Ovary (tissue), 10 donors: ENCODE data around the gene BCAP29. TPM values are rescaled to one million over a fixed set of nuclear protein-coding genes. Genes with fewer than 3 reads are reported as not detected.
"Not testable (repeated sequence)": the region's sequence is repeated elsewhere in the genome, so short reads cannot be mapped to it uniquely, and the experiment has no call there.

Experiments used
- DNase-seq, 5 donors: peaks; one replicate each; pipeline ENCODE4 v3.0.0-alpha.2; 2019 to 2020
- H3K27ac ChIP-seq, 2 donors: fragments of 200-600 bp; one replicate each; pipeline versions ENCODE4 v1.5.1 to v1.8.0; 2019 to 2022
- H3K27me3 ChIP-seq: fragments of 200-600 bp; one replicate; pipeline ENCODE4 v1.8.0; 2022
- H3K36me3 ChIP-seq: fragments of 200-600 bp; sonication (generic); one replicate; pipeline ENCODE4 v1.5.1; 2019
- H3K4me1 ChIP-seq: one replicate; pipeline ENCODE4 v1.8.1; 2013; ENCODE audit warnings: mild to moderate bottlenecking, moderate library complexity; ENCODE audit not compliant: insufficient read depth
- H3K4me3 ChIP-seq: fragments of 200-600 bp; sonication (generic); one replicate; pipeline ENCODE4 v1.5.1; 2017
- H3K9me3 ChIP-seq, 2 donors: fragments of 200-600 bp in 1 of 2; sonication (generic) in 1 of 2; one replicate each; pipeline versions ENCODE4 v1.5.1 to v1.8.1; 2013 to 2019; ENCODE audit warnings: mild to moderate bottlenecking in 1 of 2, moderate library complexity in 1 of 2
- EP300 ChIP-seq: sonication (generic); formaldehyde crosslinking; IDR thresholded peaks from one replicate; pipeline ENCODE4 v1.6.1; 2017; ENCODE audit warnings: antibody characterized with exemption
- POLR2A ChIP-seq: fragments of 450-650 bp; IDR thresholded peaks from one replicate; pipeline ENCODE4 v1.6.1; 2017; ENCODE audit warnings: antibody characterized with exemption, mild to moderate bottlenecking, moderate library complexity
- WGBS, 3 donors: extraction: QIAGEN DNeasy Blood & Tissue Kit in 1 of 3; methylation state at CpG; one replicate each; pipeline versions ENCODE4 v1.1.5 to v1.1.7; 2013 to 2017; 5-methylcytosine and 5-hydroxymethylcytosine counted together
- intact Hi-C, 4 donors: fragments of 100-400 bp; cut with DNase I; formaldehyde crosslinking; loops; one replicate each; pipeline versions ENCODE4 v1.11.0 to v1.15.1; 2022 to 2023
- long read RNA-seq, 3 donors: library from polyadenylated mRNA in 2 of 3; unstranded in 2 of 3; transcript quantifications; one replicate each; pipeline ENCODE4 v2.0.0 and lab custom pipeline, GENCODE V29; 2021 to 2026
- polyA plus RNA-seq, 2 donors: library from polyadenylated mRNA; stranded (reverse); fragments of 200-250 nt in 1 of 2; fragments of 350-450 nt in 1 of 2; fragmentation: Illumina TruSeq in 1 of 2; extraction: RNeasy Lipid Tissue Mini Kit (QIAGEN cat#74804) in 1 of 2; gene quantifications; one replicate each; pipeline ENCODE4 v1.2.3, GENCODE V29; 2013 to 2014
- total RNA-seq, 7 donors: library from RNA; depleted of rRNA in 2 of 7; stranded (reverse); fragments of >200 nt in 2 of 7; fragmentation: NEBNext Ultra II Directional in 3 of 7; extraction: Animal tissue kit (Norgen Biotek cat#: 25700) in 3 of 7; gene quantifications; one replicate each; pipeline versions ENCODE4 v1.1.0 to v1.2.4, GENCODE V29; 2016 to 2023
- TF ChIP-seq, protein P1 (sequence below), 3 donors: fragments of 450-650 bp in 2 of 3; fragments of 200-600 bp in 1 of 3; IDR thresholded peaks; one replicate each; pipeline versions ENCODE4 v1.5.1 to v1.8.0; 2016 to 2022; ENCODE audit warnings: antibody characterized with exemption in 3 of 3, mild to moderate bottlenecking in 1 of 3
- donor health status: DM: no; HTN: no; CAD: no; lungs with moderate emphysema.
- donor health status: DM: no; HTN: no; CAD: no.
- donor health status: Bipolar disorder and iron deficiency.
- donor health status: DM: yes; HTN: yes; CAD: no.
- donor health status: DM: no; HTN: no; CAD: no.
- donor health status: DM: yes; HTN: yes; CAD: no.

The BCAP29 gene, protein sequence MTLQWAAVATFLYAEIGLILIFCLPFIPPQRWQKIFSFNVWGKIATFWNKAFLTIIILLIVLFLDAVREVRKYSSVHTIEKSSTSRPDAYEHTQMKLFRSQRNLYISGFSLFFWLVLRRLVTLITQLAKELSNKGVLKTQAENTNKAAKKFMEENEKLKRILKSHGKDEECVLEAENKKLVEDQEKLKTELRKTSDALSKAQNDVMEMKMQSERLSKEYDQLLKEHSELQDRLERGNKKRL
- total RNA-seq (10 to 100 TPM; 33.9 to 70.9 (median 53.6) TPM), polyA plus RNA-seq (10 to 100 TPM; 30.0 to 42.5 TPM)
- long read RNA-seq, donor 1, full-length matches to known transcripts = 64 of 96 reads
- long read RNA-seq, donor 1, partial matches to known transcripts = 12 of 96 reads
- long read RNA-seq, donor 1, other reads (novel, unspliced or antisense) = 20 of 96 reads
- long read RNA-seq, donor 2, full-length matches to known transcripts = 32 of 38 reads
- long read RNA-seq, donor 2, partial matches to known transcripts = 6 of 38 reads
- long read RNA-seq, donor 2, other reads (novel, unspliced or antisense) = 0 of 38 reads
- long read RNA-seq, donor 3, full-length matches to known transcripts = 42 of 57 reads
- long read RNA-seq, donor 3, partial matches to known transcripts = 4 of 57 reads
- long read RNA-seq, donor 3, other reads (novel, unspliced or antisense) = 11 of 57 reads

DNA sequence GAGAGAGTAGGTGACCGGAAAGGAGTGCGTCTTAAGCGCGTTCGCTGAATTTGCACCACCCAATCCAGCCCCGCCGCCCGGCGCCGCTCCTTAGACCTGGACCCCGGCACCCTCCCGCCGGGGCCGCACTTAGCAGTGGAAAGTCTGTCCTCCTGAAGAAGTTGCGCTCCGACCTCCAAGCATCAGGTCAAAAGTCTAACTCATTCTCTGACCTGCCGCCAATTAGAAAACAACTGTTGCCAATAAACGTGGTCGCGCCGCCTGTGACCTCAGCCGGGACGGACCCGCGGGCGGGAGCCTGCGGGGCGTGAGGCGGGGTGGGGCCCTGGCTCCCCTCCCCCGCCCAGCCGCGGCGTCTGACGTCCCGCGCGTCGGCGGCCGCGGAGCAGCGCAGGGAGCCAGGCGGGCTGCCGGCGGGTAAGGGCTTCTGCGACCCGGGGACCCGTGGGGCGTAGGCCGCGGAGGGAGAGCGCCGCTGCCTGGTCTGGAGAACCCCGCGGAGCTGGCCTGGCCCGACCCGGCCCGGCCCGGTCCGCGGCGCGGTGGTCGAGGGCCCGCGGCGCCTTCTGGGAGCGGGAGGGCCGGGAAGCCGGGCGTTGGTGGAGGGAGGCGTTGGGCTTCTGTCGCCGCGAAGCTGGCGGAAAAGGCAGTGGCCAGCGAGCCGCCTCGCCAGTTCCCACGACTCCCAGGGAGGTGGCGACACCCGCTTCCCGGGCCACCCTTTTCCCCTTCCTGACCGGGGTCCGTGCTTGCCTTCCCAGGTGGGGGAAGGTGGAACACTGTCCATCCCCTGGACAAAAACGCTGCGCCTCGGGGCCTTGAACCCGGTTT is at the start of gene BCAP29:
Gene BCAP29 (plus strand): TSS at position 362 of the 831 bp plus-strand sequence. CDS start 527 bp downstream, outside the sequence.
- no peaks in the 10 kb centered on the region for H3K9me3 ChIP-seq
- intact Hi-C loops = no loop called here
- H3K4me3 ChIP-seq = peak within 1 kb of the TSS; percentile 81
- no peaks in the 10 kb centered on the region for H3K27me3 ChIP-seq
- peak; percentile 59 to 79 (median 71) for DNase-seq
- no peaks in the 10 kb centered on the region for H3K4me1 ChIP-seq
- H3K27ac ChIP-seq = peak within 1 kb of the TSS; percentile 41 to 88
- no peaks in the 10 kb centered on the region for H3K36me3 ChIP-seq
- TF ChIP-seq, protein P1, sequence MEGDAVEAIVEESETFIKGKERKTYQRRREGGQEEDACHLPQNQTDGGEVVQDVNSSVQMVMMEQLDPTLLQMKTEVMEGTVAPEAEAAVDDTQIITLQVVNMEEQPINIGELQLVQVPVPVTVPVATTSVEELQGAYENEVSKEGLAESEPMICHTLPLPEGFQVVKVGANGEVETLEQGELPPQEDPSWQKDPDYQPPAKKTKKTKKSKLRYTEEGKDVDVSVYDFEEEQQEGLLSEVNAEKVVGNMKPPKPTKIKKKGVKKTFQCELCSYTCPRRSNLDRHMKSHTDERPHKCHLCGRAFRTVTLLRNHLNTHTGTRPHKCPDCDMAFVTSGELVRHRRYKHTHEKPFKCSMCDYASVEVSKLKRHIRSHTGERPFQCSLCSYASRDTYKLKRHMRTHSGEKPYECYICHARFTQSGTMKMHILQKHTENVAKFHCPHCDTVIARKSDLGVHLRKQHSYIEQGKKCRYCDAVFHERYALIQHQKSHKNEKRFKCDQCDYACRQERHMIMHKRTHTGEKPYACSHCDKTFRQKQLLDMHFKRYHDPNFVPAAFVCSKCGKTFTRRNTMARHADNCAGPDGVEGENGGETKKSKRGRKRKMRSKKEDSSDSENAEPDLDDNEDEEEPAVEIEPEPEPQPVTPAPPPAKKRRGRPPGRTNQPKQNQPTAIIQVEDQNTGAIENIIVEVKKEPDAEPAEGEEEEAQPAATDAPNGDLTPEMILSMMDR (IDR thresholded peaks at IDR 0.05) = peak in 2 of 3 donors; percentile 18 to 19
- TF ChIP-seq POLR2A = peak; percentile 64
- TF ChIP-seq EP300 = no peak
- 0 to 1% (median 0%) methylated on average over 62 to 89 of the region's 89 CpGs for WGBS, 3 donors

DNA sequence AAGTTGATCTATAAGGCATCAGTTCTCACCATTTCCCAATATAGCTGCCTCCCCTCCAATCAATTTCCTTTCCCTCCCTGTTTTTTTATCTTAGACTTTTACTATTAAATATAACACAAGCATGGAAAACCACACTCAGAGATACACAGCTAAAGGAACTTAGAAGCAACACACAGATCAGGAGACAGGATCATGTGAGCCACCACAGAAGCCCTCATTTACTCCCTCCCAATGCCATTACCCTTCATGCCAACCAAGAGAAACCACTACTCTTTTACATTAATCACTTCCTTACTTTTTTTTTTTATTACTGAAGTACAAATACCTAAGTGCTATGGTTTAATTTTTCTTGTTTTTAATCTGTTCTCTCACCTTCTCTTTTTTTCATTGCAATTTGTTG is 49.3 kb upstream of the BCAP29 start:
- Histone ChIP-seq H3K36me3 (no peaks in the 10 kb centered on the region), H3K27me3 (no peaks in the 10 kb centered on the region), H3K4me3 (no peak overlapping the region), H3K27ac (no peak overlapping the region), H3K4me1 (no peaks in the 10 kb centered on the region), H3K9me3 (no peaks in the 10 kb centered on the region)
- TF ChIP-seq, protein P1 (IDR thresholded peaks at IDR 0.05) = no peak
- TF ChIP-seq EP300 = no peak
- TF ChIP-seq POLR2A = no peak
- no peak for DNase-seq
- intact Hi-C loops = no loop called here

DNA sequence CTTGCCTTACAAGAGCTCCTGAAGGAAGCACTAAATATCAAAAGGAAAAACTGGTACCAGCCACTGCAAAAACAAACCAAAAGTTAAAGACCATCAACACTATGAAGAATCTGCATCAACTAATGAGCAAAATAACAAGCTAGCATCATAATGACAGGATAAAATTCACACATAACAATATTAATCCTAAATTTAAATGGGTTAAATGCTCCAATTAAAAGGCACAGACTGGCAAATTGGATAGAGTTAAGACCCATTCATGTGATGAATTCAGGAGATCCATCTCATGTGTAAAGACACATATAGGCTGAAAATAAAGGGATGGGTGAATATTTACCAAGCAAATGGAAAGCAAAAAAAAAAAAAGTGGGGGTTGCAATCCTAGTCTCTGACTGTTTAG is 45.9 kb upstream of the BCAP29 start:
- H3K4me3 ChIP-seq = no peak overlapping the region
- TF ChIP-seq POLR2A (no peak), EP300 (no peak)
- H3K27ac ChIP-seq = no peak overlapping the region
- intact Hi-C loops = no loop called here
- H3K36me3 ChIP-seq = no peaks in the 10 kb centered on the region
- H3K9me3 ChIP-seq = no peaks in the 10 kb centered on the region
- no peaks in the 10 kb centered on the region for H3K27me3 ChIP-seq
- DNase-seq = no peak
- H3K4me1 ChIP-seq = no peaks in the 10 kb centered on the region

DNA sequence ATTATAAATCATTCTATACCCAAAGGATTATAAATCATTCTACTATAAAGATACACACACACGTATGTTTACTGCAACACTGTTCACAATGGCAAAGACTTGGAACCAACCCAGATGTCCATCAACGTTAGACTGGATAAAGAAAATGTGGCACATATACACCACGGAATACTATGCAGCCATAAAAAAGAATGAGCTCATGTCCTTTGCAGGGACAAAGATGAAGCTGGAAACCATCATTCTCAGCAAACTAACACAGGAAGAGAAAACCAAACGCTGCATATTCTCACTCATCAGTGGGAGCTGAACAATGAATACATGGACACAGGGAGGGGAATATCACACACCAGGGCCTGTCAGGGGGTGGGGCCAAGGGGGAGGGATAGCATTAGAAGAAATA is 42.8 kb upstream of the BCAP29 start:
- H3K4me1 ChIP-seq = not testable (repeated sequence)

DNA sequence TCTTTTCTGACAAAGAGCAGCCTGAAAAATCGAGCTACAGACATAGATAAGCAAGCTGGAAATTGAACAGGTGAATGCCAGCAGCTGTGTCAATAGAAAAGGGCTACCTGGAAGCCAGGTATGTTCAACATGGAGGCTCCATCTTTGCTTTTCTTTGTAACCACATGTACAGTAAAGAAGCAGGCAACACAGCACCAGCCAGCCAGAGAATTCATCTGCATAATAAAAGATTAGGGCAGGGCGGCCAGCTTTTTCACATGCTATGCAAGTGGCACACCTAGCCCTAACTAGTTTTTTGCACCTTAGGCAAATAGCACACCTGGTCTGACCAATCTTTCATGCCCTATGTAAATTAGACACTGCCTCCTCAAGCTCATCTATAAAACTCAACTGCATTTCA is 42.0 kb upstream of the BCAP29 start:
- H3K9me3 ChIP-seq = no peaks in the 10 kb centered on the region
- no peak for DNase-seq
- H3K36me3 ChIP-seq = no peaks in the 10 kb centered on the region
- TF ChIP-seq EP300 = no peak
- 59 to 85% (median 84%) methylated on average over 2 of the region's 2 CpGs for WGBS, 3 donors
- no peak overlapping the region for H3K4me3 ChIP-seq
- intact Hi-C loops = no loop called here
- H3K4me1 ChIP-seq = no peaks in the 10 kb centered on the region
- H3K27me3 ChIP-seq = no peaks in the 10 kb centered on the region
- H3K27ac ChIP-seq = no peak overlapping the region

More for the DNA sequence above, 42.8 kb upstream of the BCAP29 start:
- H3K36me3 ChIP-seq, H3K9me3 ChIP-seq, H3K27me3 ChIP-seq, intact Hi-C loops, DNase-seq, H3K4me3 ChIP-seq, H3K27ac ChIP-seq: not testable (repeated sequence)
- WGBS, 3 donors = 94 to 96% (median 95%) methylated on average over 4 of the region's 4 CpGs
